IMR-90 (cell line): ENCODE data around the gene SLC25A2. TPM values are rescaled to one million over a fixed set of nuclear protein-coding genes. Genes with fewer than 3 reads are reported as not detected.

Source experiments
- ATAC-seq: fragments of 200-7000 bp; cut with Tn5 transposase; 2 replicates; pipeline ENCODE4 v1.9.1; 2020; ENCODE audit warnings: low read depth, mild to moderate bottlenecking, moderate library complexity
- BruUV-seq: library from RNA; stranded (reverse); fragments of 400-500 nt; replicated peaks from 2 replicates; lab custom pipeline; 2021; lab: Mats Ljungman, UMichigan
- CTCF ChIA-PET: fragments of 300-600 bp; formaldehyde crosslinking; extraction: SDS; loops from one replicate; lab custom pipeline; 2021; ENCODE audit warnings: antibody characterized with exemption; lab: Yijun Ruan, JAX
- POLR2A ChIA-PET: fragments of 300-600 bp; sonication (Branson Sonifier 250); formaldehyde crosslinking; loops from one replicate; lab custom pipeline; 2022; ENCODE audit warnings: antibody characterized with exemption; ENCODE audit not compliant: unreplicated experiment; lab: Charles Lee
- DNase-seq: peaks from one replicate; pipeline ENCODE4 v3.0.0; 2013
- H2AFZ ChIP-seq: replicated peaks from 2 replicates; pipeline ENCODE3; 2013; ENCODE audit warnings: low read length, mild to moderate bottlenecking; ENCODE audit not compliant: poor library complexity
- H2AK5ac ChIP-seq: 2 replicates; pipeline ENCODE4 v1.6.1; 2013; ENCODE audit warnings: low read depth, low read length, inconsistent platforms
- H2AK9ac ChIP-seq: replicated peaks from 2 replicates; pipeline ENCODE3; 2013; ENCODE audit warnings: mild to moderate bottlenecking, low read depth, low read length, moderate library complexity; ENCODE audit not compliant: poor library complexity
- H2BK120ac ChIP-seq: 2 replicates; pipeline ENCODE4 v1.6.1; 2013; ENCODE audit warnings: low read depth, low read length, inconsistent platforms
- H2BK15ac ChIP-seq: 3 replicates; pipeline ENCODE4 v1.6.1; 2013; ENCODE audit warnings: low read depth, low read length, inconsistent platforms
- H2BK20ac ChIP-seq: 2 replicates; pipeline ENCODE4 v1.6.1; 2013; ENCODE audit warnings: low read depth, mild to moderate bottlenecking, inconsistent platforms, low read length, moderate library complexity
- H2BK5ac ChIP-seq: 2 replicates; pipeline ENCODE4 v1.6.1; 2013; ENCODE audit warnings: mild to moderate bottlenecking, low read depth, low read length, inconsistent platforms; ENCODE audit not compliant: poor library complexity, severe bottlenecking
- H3K14ac ChIP-seq: replicated peaks from 2 replicates; pipeline ENCODE4 v1.6.1; 2013; ENCODE audit warnings: low read depth, low read length, inconsistent platforms
- H3K18ac ChIP-seq: 2 replicates; pipeline ENCODE4 v1.6.1; 2013; ENCODE audit warnings: low read depth, low read length, control low read depth
- H3K23ac ChIP-seq: 2 replicates; pipeline ENCODE4 v1.6.1; 2013; ENCODE audit warnings: low read depth, low read length, inconsistent platforms
- H3K27ac ChIP-seq: 2 replicates; pipeline ENCODE4 v1.5.1; 2013; ENCODE audit warnings: mild to moderate bottlenecking, control low read depth, low read length; ENCODE audit not compliant: insufficient read depth
- H3K27me3 ChIP-seq: 2 replicates; pipeline ENCODE4 v1.6.1; 2013; ENCODE audit warnings: low read length; ENCODE audit not compliant: control insufficient read depth, insufficient read depth
- H3K36me3 ChIP-seq: 2 replicates; pipeline ENCODE4 v1.6.1; 2013; ENCODE audit warnings: low read length, mixed read lengths; ENCODE audit not compliant: control insufficient read depth, insufficient read depth
- H3K4ac ChIP-seq: 2 replicates; pipeline ENCODE4 v1.6.1; 2013; ENCODE audit warnings: low read depth, low read length, inconsistent platforms
- H3K4me1 ChIP-seq: 2 replicates; pipeline ENCODE4 v1.6.1; 2013; ENCODE audit warnings: low read length, mixed read lengths; ENCODE audit not compliant: control insufficient read depth, insufficient read depth
- H3K4me2 ChIP-seq: 2 replicates; pipeline ENCODE4 v1.6.1; 2013; ENCODE audit warnings: low read depth, mild to moderate bottlenecking, control low read depth, low read length, moderate library complexity
- H3K4me3 ChIP-seq: 2 replicates; pipeline ENCODE4 v1.5.1; 2013; ENCODE audit warnings: low read depth, mild to moderate bottlenecking, control low read depth, low read length, moderate library complexity; ENCODE audit not compliant: insufficient read depth
- H3K56ac ChIP-seq: 2 replicates; pipeline ENCODE4 v1.6.1; 2013; ENCODE audit warnings: low read length, inconsistent platforms; ENCODE audit not compliant: insufficient read depth; ENCODE audit errors: extremely low read depth
- H3K79me1 ChIP-seq, 2 experiments: 2 replicates each; pipeline ENCODE4 v1.6.1; 2013; ENCODE audit warnings: low read length in 2 of 2, inconsistent platforms in 1 of 2, low read depth in 1 of 2
- H3K9ac ChIP-seq: 2 replicates; pipeline ENCODE4 v1.6.1; 2013; ENCODE audit warnings: low read depth, low read length, control low read depth
- H3K9me1 ChIP-seq: 2 replicates; pipeline ENCODE4 v1.6.1; 2013; ENCODE audit warnings: low read length, inconsistent platforms; ENCODE audit not compliant: insufficient read depth
- H3K9me3 ChIP-seq: 2 replicates; pipeline ENCODE4 v1.6.1; 2013; ENCODE audit warnings: low read length; ENCODE audit not compliant: control insufficient read depth, insufficient read depth
- H4K20me1 ChIP-seq: 2 replicates; pipeline ENCODE4 v1.6.1; 2013; ENCODE audit warnings: low read length, inconsistent platforms; ENCODE audit not compliant: insufficient read depth
- H4K5ac ChIP-seq: 2 replicates; pipeline ENCODE4 v1.6.1; 2013; ENCODE audit warnings: mild to moderate bottlenecking, low read depth, low read length, control low read depth
- H4K8ac ChIP-seq, 2 experiments: 2 replicates each; pipeline ENCODE4 v1.6.1; 2013; ENCODE audit warnings: low read depth in 2 of 2, low read length in 2 of 2, control low read depth in 1 of 2, inconsistent platforms in 1 of 2
- H4K91ac ChIP-seq: 2 replicates; pipeline ENCODE4 v1.6.1; 2013; ENCODE audit warnings: low read depth, low read length, inconsistent platforms; ENCODE audit not compliant: insufficient read depth
- BHLHE40 ChIP-seq: fragments of 150-350 bp; IDR thresholded peaks from 2 replicates; pipeline ENCODE4 v1.6.1; 2016; ENCODE audit warnings: mild to moderate bottlenecking, low read depth, low read length
- CEBPB ChIP-seq: IDR thresholded peaks from 2 replicates; pipeline ENCODE4 v1.6.1; 2012; ENCODE audit warnings: low read depth, low read length, improper control_type of control experiment
- CTCF ChIP-seq: conservative IDR thresholded peaks from 2 replicates; pipeline ENCODE4 v1.5.1; 2012; ENCODE audit warnings: mild to moderate bottlenecking, low read depth, low read length, improper control_type of control experiment
- ELK1 ChIP-seq: fragments of 150-350 bp; IDR thresholded peaks from 2 replicates; pipeline ENCODE4 v1.6.1; 2016; ENCODE audit warnings: low read depth, mild to moderate bottlenecking, low read length, moderate library complexity, borderline replicate concordance
- FOS ChIP-seq: fragments of 150-350 bp; IDR thresholded peaks from 2 replicates; pipeline ENCODE4 v1.6.1; 2016; ENCODE audit warnings: low read depth, low read length
- MAFK ChIP-seq: IDR thresholded peaks from 2 replicates; pipeline ENCODE4 v1.6.1; 2012; ENCODE audit warnings: low read depth, low read length, improper control_type of control experiment
- MAZ ChIP-seq: IDR thresholded peaks from 2 replicates; pipeline ENCODE4 v1.6.1; 2012; ENCODE audit warnings: low read depth, mild to moderate bottlenecking, low read length, improper control_type of control experiment, moderate library complexity, borderline replicate concordance
- NFE2L2 ChIP-seq: fragments of 150-350 bp; IDR thresholded peaks from 2 replicates; pipeline ENCODE4 v1.6.1; 2016; ENCODE audit warnings: low read depth, mild to moderate bottlenecking, low read length
- POLR2A ChIP-seq: IDR thresholded peaks from 2 replicates; pipeline ENCODE4 v1.6.1; 2012; ENCODE audit warnings: mild to moderate bottlenecking, low read depth, low read length
- RAD21 ChIP-seq: IDR thresholded peaks from 2 replicates; pipeline ENCODE4 v1.6.1; 2012; ENCODE audit warnings: low read length, improper control_type of control experiment
- SMC3 ChIP-seq: fragments of 150-350 bp; IDR thresholded peaks from 2 replicates; pipeline ENCODE4 v1.6.1; 2016; ENCODE audit warnings: low read depth, mild to moderate bottlenecking, antibody characterized with exemption, low read length, moderate library complexity
- USF2 ChIP-seq: fragments of 150-350 bp; IDR thresholded peaks from 2 replicates; pipeline ENCODE4 v1.6.1; 2017; ENCODE audit warnings: mild to moderate bottlenecking, antibody characterized with exemption, low read length, low read depth
- WGBS, 2 experiments: methylation state at CpG; one replicate each; pipeline versions ENCODE4 v1.1.5 to v1.1.7; 2013; ENCODE audit warnings: missing lambda C conversion rate in 2 of 2; ENCODE audit not compliant: insufficient read length in 1 of 2; ENCODE audit errors: extremely low coverage in 2 of 2; 5-methylcytosine and 5-hydroxymethylcytosine counted together
- dilution Hi-C: fragments of 300-500 bp; cut with HindIII; formaldehyde crosslinking; loops from one replicate; pipeline ENCODE4 v1.14.3; 2018; ENCODE audit warnings: low sequenced_read_pairs; ENCODE audit not compliant: unreplicated experiment
- in situ Hi-C: fragments of 300-500 bp; cut with MboI; formaldehyde crosslinking; loops from 3 replicates; pipeline ENCODE4 v1.14.3; 2019; ENCODE audit warnings: low sequenced_read_pairs, inconsistent platforms, mixed read lengths
- intact Hi-C: fragments of 100-400 bp; cut with micrococcal nuclease; formaldehyde crosslinking; loops from 2 replicates; pipeline ENCODE4 v1.10.0; 2022
- polyA plus RNA-seq, 3 experiments: library from polyadenylated mRNA; depleted of rRNA; stranded (reverse); fragments of >200 nt; gene quantifications; 2 replicates each; pipeline ENCODE4 v1.2.3, GENCODE V29; 2012; ENCODE audit warnings: low replicate concordance in 1 of 3
- total RNA-seq: library from RNA; depleted of rRNA; stranded (reverse); fragments of >200 nt; gene quantifications from 2 replicates; pipeline ENCODE4 v1.2.3, GENCODE V29; 2012

The SLC25A2 gene
- total and polyA plus RNA-seq, 2 of the 4 experiments (the other 2 are of a cell fraction) = not detected

- ChIA-PET POLR2A (interaction anchor here (0.7 kb wide), 1 partner anchor 244 kb away, joined by 3 read pairs; no protein-coding TSS in a partner anchor), CTCF (interaction anchor here (0.8 to 1.7 kb wide), 10 partner anchors 40 to 310 kb away, joined by 3 to 7 read pairs (median 4); partner anchors contain the start of genes PCDHGA10 and PCDHGA11)
- Histone ChIP-seq H2BK15ac (no peak within 1 kb of the TSS), H2AK5ac (no peak within 1 kb of the TSS), H3K23ac (peak within 1 kb of the TSS; percentile 64), H3K9ac (peak within 1 kb of the TSS; percentile 72), H3K27me3 (no peaks in the 10 kb centered on the region), H3K36me3 (peaks cover 11% of the 10 kb centered on the region), H2BK5ac (peak within 1 kb of the TSS; percentile 67), H3K79me1 (peaks cover 10 to 17% of the 10 kb centered on the region in 2 experiments), H3K4me3 (peak within 1 kb of the TSS; percentile 66), H3K14ac (peak within 1 kb of the TSS; percentile 93), H3K4me1 (no peaks in the 10 kb centered on the region), H4K8ac (peak within 1 kb of the TSS; percentile 92 to 96), H2AFZ (peak within 1 kb of the TSS; percentile 97), H3K9me1 (no peaks in the 10 kb centered on the region), H3K56ac (peak within 1 kb of the TSS; percentile 85; the same call in 1 of the 2 replicates), H3K9me3 (peaks cover 41% of the 10 kb centered on the region), H2AK9ac (peak within 1 kb of the TSS; percentile 59), H4K5ac (peak within 1 kb of the TSS; percentile 91), H4K20me1 (peaks cover 7% of the 10 kb centered on the region; the same call in 1 of the 2 replicates), H2BK120ac (peak within 1 kb of the TSS; percentile 40; the same call in 1 of the 2 replicates), H3K4ac (peak within 1 kb of the TSS; percentile 89), H3K27ac (peak within 1 kb of the TSS; percentile 80), H4K91ac (peak within 1 kb of the TSS; percentile 83), H3K4me2 (peak within 1 kb of the TSS; percentile 64), H2BK20ac (no peak within 1 kb of the TSS; the same call in 1 of the 2 replicates), H3K18ac (peak within 1 kb of the TSS; percentile 66)
- in situ Hi-C loops = no loop called here
- dilution Hi-C loops = no loop called here
- intact Hi-C loops = no loop called here
- TSS peak; percentile 81 for BruUV-seq
- 1% methylated on average over 41 of the region's 67 CpGs; no CpG with 5 or more reads in 1 of the 2 experiments for WGBS, 2 experiments
- DNase-seq (peak; percentile 92), ATAC-seq (peak; percentile 96)
- TF ChIP-seq MAFK = 0 out of 2 replicates have a peak, but pooled peaks have one; percentile 30
- peak; percentile 86 for TF ChIP-seq CTCF
- peak; percentile 47 for TF ChIP-seq RAD21
- no peak for TF ChIP-seq USF2
- no peak for TF ChIP-seq ELK1
- no peak for TF ChIP-seq BHLHE40
- no peak for TF ChIP-seq NFE2L2
- no peak for TF ChIP-seq CEBPB
- TF ChIP-seq FOS = no peak
- peak; percentile 97 for TF ChIP-seq POLR2A
- no peak for TF ChIP-seq SMC3
- peak; percentile 88; the same call in 1 of the 2 replicates for TF ChIP-seq MAZ
Observed at GRCh38 chr5:141320225-141321169, 16.6 kb upstream of the SLC25A2 start, which contains the start of gene TAF7. TSS of gene TAF7 (minus strand) at chr5:141320784. CDS start at chr5:141320044, 740 bp downstream.
